ENCODE results near the gene TMEM176B.
"Not testable (repeated sequence)": the region's sequence is repeated elsewhere in the genome, so short reads cannot be mapped to it uniquely, and the experiment has no call there.

TMEM176B gene

GRCh38 chr7:150807616-150808438 is 7.7 kb upstream of the TMEM176B start:
- H3K23ac ChIP-seq (ENCODE audit: low read length); H3K79me2 ChIP-seq (ENCODE audit: control insufficient read depth, insufficient read depth, low read length, poor library complexity); H2BK5ac ChIP-seq (ENCODE audit: low read depth, low read length, poor library complexity); H3K4ac ChIP-seq (ENCODE audit: low read depth, low read length); H2AK5ac ChIP-seq (ENCODE audit: low read length); H2BK120ac ChIP-seq (ENCODE audit: insufficient read depth, low read length, poor library complexity); H3K27me3 ChIP-seq (ENCODE audit: insufficient read depth, low read length); H3K79me1 ChIP-seq (ENCODE audit: low read length); H2AFZ ChIP-seq (ENCODE audit: insufficient read depth, low read length, poor library complexity); H4K12ac ChIP-seq (ENCODE audit: low read depth, low read length); H3K27ac ChIP-seq (ENCODE audit: low read depth, low read length); H2BK12ac ChIP-seq (ENCODE audit: low read length); DNase-seq; H3K9ac ChIP-seq (ENCODE audit: low read length); H3K36me3 ChIP-seq (ENCODE audit: control insufficient read depth in 1 of 2, insufficient read depth in 2 of 2, low read length in 2 of 2); H3K18ac ChIP-seq (ENCODE audit: low read length); H4K91ac ChIP-seq (ENCODE audit: low read depth, low read length); H3K4me2 ChIP-seq (ENCODE audit: low read length); H3K9me3 ChIP-seq (ENCODE audit: insufficient read depth, low read depth, low read length); H3K4me1 ChIP-seq (ENCODE audit: control insufficient read depth in 1 of 2, insufficient read depth in 2 of 2, low read length in 2 of 2); H3K14ac ChIP-seq (ENCODE audit: low read length); H3K4me3 ChIP-seq (ENCODE audit: low read depth, low read length); H4K8ac ChIP-seq (ENCODE audit: low read depth, low read length): not testable (repeated sequence)
- no CpG with 5 or more reads among the region's 13 CpGs for WGBS (ENCODE audit: extremely low coverage, insufficient coverage, insufficient read length)

GRCh38 chr7:150806863-150807262 is 6.7 kb upstream of the TMEM176B start:
- Histone ChIP-seq H3K23ac (ENCODE audit: low read length) (no peak overlapping the region), H3K79me2 (ENCODE audit: control insufficient read depth, insufficient read depth, low read length, poor library complexity) (no peaks in the 10 kb centered on the region), H4K12ac (ENCODE audit: low read depth, low read length) (no peak overlapping the region), H4K8ac (ENCODE audit: low read depth, low read length) (no peak overlapping the region), H3K9me3 (ENCODE audit: insufficient read depth, low read depth, low read length) (peaks cover 11% of the 10 kb centered on the region), H3K36me3 (ENCODE audit: control insufficient read depth in 1 of 2, insufficient read depth in 2 of 2, low read length in 2 of 2) (no peaks in the 10 kb centered on the region), H2AFZ (ENCODE audit: insufficient read depth, low read length, poor library complexity) (no peak overlapping the region), H3K18ac (ENCODE audit: low read length) (no peak overlapping the region), H3K4me3 (ENCODE audit: low read depth, low read length) (no peak overlapping the region), H3K14ac (ENCODE audit: low read length) (no peak overlapping the region), H3K4ac (ENCODE audit: low read depth, low read length) (no peak overlapping the region), H2BK120ac (ENCODE audit: insufficient read depth, low read length, poor library complexity) (no peak overlapping the region), H2BK12ac (ENCODE audit: low read length) (no peak overlapping the region), H3K79me1 (ENCODE audit: low read length) (no peaks in the 10 kb centered on the region), H2BK5ac (ENCODE audit: low read depth, low read length, poor library complexity) (no peak overlapping the region), H3K9ac (ENCODE audit: low read length) (no peak overlapping the region), H3K4me1 (ENCODE audit: control insufficient read depth in 1 of 2, insufficient read depth in 2 of 2, low read length in 2 of 2) (no peaks in the 10 kb centered on the region), H2AK5ac (ENCODE audit: low read length) (no peak overlapping the region), H3K27me3 (ENCODE audit: insufficient read depth, low read length) (peaks cover 9% of the 10 kb centered on the region), H3K27ac (ENCODE audit: low read depth, low read length) (no peak overlapping the region), H4K91ac (ENCODE audit: low read depth, low read length) (no peak overlapping the region), H3K4me2 (ENCODE audit: low read length) (no peak overlapping the region)
- WGBS (ENCODE audit: extremely low coverage, insufficient coverage, insufficient read length): no CpG with 5 or more reads among the region's 2 CpGs
- DNase-seq: no peak

GRCh38 chr7:150806454-150806853 is 6.3 kb upstream of the TMEM176B start:
- no CpG with 5 or more reads among the region's 3 CpGs for WGBS (ENCODE audit: extremely low coverage, insufficient coverage, insufficient read length)
- no peak overlapping the region for H4K8ac ChIP-seq (ENCODE audit: low read depth, low read length)
- no peak overlapping the region for H3K9ac ChIP-seq (ENCODE audit: low read length)
- no peak overlapping the region for H3K14ac ChIP-seq (ENCODE audit: low read length)
- no peak overlapping the region for H3K4me2 ChIP-seq (ENCODE audit: low read length)
- no peak overlapping the region for H3K27ac ChIP-seq (ENCODE audit: low read depth, low read length)
- H3K18ac ChIP-seq (ENCODE audit: low read length): no peak overlapping the region
- no peak overlapping the region for H3K4ac ChIP-seq (ENCODE audit: low read depth, low read length)
- no peak overlapping the region for H3K4me3 ChIP-seq (ENCODE audit: low read depth, low read length)
- no peak overlapping the region for H4K12ac ChIP-seq (ENCODE audit: low read depth, low read length)
- H2BK12ac ChIP-seq (ENCODE audit: low read length): no peak overlapping the region
- H3K4me1 ChIP-seq (ENCODE audit: control insufficient read depth in 1 of 2, insufficient read depth in 2 of 2, low read length in 2 of 2): no peaks in the 10 kb centered on the region
- H2BK5ac ChIP-seq (ENCODE audit: low read depth, low read length, poor library complexity): no peak overlapping the region
- no peaks in the 10 kb centered on the region for H3K36me3 ChIP-seq (ENCODE audit: control insufficient read depth in 1 of 2, insufficient read depth in 2 of 2, low read length in 2 of 2)
- no peak for DNase-seq
- no peak overlapping the region for H2BK120ac ChIP-seq (ENCODE audit: insufficient read depth, low read length, poor library complexity)
- peaks cover 13% of the 10 kb centered on the region for H3K27me3 ChIP-seq (ENCODE audit: insufficient read depth, low read length)
- H3K79me2 ChIP-seq (ENCODE audit: control insufficient read depth, insufficient read depth, low read length, poor library complexity): no peaks in the 10 kb centered on the region
- H3K79me1 ChIP-seq (ENCODE audit: low read length): no peaks in the 10 kb centered on the region
- H3K9me3 ChIP-seq (ENCODE audit: insufficient read depth, low read depth, low read length): peaks cover 11% of the 10 kb centered on the region
- H3K23ac ChIP-seq (ENCODE audit: low read length): no peak overlapping the region
- H2AK5ac ChIP-seq (ENCODE audit: low read length): no peak overlapping the region
- no peak overlapping the region for H2AFZ ChIP-seq (ENCODE audit: insufficient read depth, low read length, poor library complexity)
- H4K91ac ChIP-seq (ENCODE audit: low read depth, low read length): no peak overlapping the region

- no peak overlapping the region for H4K8ac ChIP-seq (ENCODE audit: low read depth, low read length)
- H3K9me3 ChIP-seq (ENCODE audit: insufficient read depth, low read depth, low read length): peaks cover 11% of the 10 kb centered on the region
- H2BK5ac ChIP-seq (ENCODE audit: low read depth, low read length, poor library complexity): no peak overlapping the region
- DNase-seq: no peak
- no peak overlapping the region for H4K12ac ChIP-seq (ENCODE audit: low read depth, low read length)
- H3K36me3 ChIP-seq (ENCODE audit: control insufficient read depth in 1 of 2, insufficient read depth in 2 of 2, low read length in 2 of 2): no peaks in the 10 kb centered on the region
- no peaks in the 10 kb centered on the region for H3K79me2 ChIP-seq (ENCODE audit: control insufficient read depth, insufficient read depth, low read length, poor library complexity)
- H3K79me1 ChIP-seq (ENCODE audit: low read length): no peaks in the 10 kb centered on the region
- no peak overlapping the region for H3K9ac ChIP-seq (ENCODE audit: low read length)
- no peak overlapping the region for H3K4me3 ChIP-seq (ENCODE audit: low read depth, low read length)
- H3K18ac ChIP-seq (ENCODE audit: low read length): no peak overlapping the region
- no peak overlapping the region for H3K4me2 ChIP-seq (ENCODE audit: low read length)
- H2AK5ac ChIP-seq (ENCODE audit: low read length): no peak overlapping the region
- no peak overlapping the region for H3K4ac ChIP-seq (ENCODE audit: low read depth, low read length)
- H3K14ac ChIP-seq (ENCODE audit: low read length): no peak overlapping the region
- peaks cover 0 to under 1% of the 10 kb centered on the region in 2 experiments for H3K4me1 ChIP-seq (ENCODE audit: control insufficient read depth in 1 of 2, insufficient read depth in 2 of 2, low read length in 2 of 2)
- no peak overlapping the region for H4K91ac ChIP-seq (ENCODE audit: low read depth, low read length)
- H3K27ac ChIP-seq (ENCODE audit: low read depth, low read length): no peak overlapping the region
- H3K27me3 ChIP-seq (ENCODE audit: insufficient read depth, low read length): peaks cover 19% of the 10 kb centered on the region
- no peak overlapping the region for H2AFZ ChIP-seq (ENCODE audit: insufficient read depth, low read length, poor library complexity)
- H3K23ac ChIP-seq (ENCODE audit: low read length): no peak overlapping the region
- no peak overlapping the region for H2BK120ac ChIP-seq (ENCODE audit: insufficient read depth, low read length, poor library complexity)
- H2BK12ac ChIP-seq (ENCODE audit: low read length): no peak overlapping the region
These were observed 5.7 kb upstream of the TMEM176B start for GRCh38 chr7:150805864-150806263.
